Activated naive CD8-positive, alpha-beta T cell treated with anti-CD3 and anti-CD28 coated beads for 36 hours (primary cell): Measurements from ENCODE around the gene PUS10. TPM values are rescaled to one million over a fixed set of nuclear protein-coding genes. Genes with fewer than 3 reads are reported as not detected.
"Not testable (repeated sequence)": the region's sequence is repeated elsewhere in the genome, so short reads cannot be mapped to it uniquely, and the experiment has no call there.

Experiments
- DNase-seq: peaks from one replicate; pipeline ENCODE4 v3.0.0; 2021
- H3K27ac Mint-ChIP-seq: one replicate; pipeline ENCODE4 v1.8.0; 2022; ENCODE audit warnings: mild to moderate bottlenecking, moderate library complexity, mixed read lengths
- H3K27me3 Mint-ChIP-seq: one replicate; pipeline ENCODE4 v1.8.0; 2022; ENCODE audit warnings: mild to moderate bottlenecking, mixed read lengths
- H3K36me3 Mint-ChIP-seq: one replicate; pipeline ENCODE4 v1.8.0; 2021; ENCODE audit warnings: mild to moderate bottlenecking, mixed read lengths
- H3K4me1 Mint-ChIP-seq: one replicate; pipeline ENCODE4 v1.8.0; 2021; ENCODE audit warnings: mixed read lengths
- H3K4me3 Mint-ChIP-seq: one replicate; pipeline ENCODE4 v1.8.0; 2022; ENCODE audit warnings: mild to moderate bottlenecking, moderate library complexity, mixed read lengths
- H3K9me3 Mint-ChIP-seq: one replicate; pipeline ENCODE4 v1.8.0; 2022; ENCODE audit warnings: mixed read lengths
- total RNA-seq, 2 experiments: library from RNA; stranded (reverse); gene quantifications; one replicate each; pipeline ENCODE4 v1.2.3, GENCODE V29; 2021

PUS10 gene, protein sequence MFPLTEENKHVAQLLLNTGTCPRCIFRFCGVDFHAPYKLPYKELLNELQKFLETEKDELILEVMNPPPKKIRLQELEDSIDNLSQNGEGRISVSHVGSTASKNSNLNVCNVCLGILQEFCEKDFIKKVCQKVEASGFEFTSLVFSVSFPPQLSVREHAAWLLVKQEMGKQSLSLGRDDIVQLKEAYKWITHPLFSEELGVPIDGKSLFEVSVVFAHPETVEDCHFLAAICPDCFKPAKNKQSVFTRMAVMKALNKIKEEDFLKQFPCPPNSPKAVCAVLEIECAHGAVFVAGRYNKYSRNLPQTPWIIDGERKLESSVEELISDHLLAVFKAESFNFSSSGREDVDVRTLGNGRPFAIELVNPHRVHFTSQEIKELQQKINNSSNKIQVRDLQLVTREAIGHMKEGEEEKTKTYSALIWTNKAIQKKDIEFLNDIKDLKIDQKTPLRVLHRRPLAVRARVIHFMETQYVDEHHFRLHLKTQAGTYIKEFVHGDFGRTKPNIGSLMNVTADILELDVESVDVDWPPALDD
- total RNA-seq: 1 to 10 TPM; 9.5 to 9.7 TPM

DNA sequence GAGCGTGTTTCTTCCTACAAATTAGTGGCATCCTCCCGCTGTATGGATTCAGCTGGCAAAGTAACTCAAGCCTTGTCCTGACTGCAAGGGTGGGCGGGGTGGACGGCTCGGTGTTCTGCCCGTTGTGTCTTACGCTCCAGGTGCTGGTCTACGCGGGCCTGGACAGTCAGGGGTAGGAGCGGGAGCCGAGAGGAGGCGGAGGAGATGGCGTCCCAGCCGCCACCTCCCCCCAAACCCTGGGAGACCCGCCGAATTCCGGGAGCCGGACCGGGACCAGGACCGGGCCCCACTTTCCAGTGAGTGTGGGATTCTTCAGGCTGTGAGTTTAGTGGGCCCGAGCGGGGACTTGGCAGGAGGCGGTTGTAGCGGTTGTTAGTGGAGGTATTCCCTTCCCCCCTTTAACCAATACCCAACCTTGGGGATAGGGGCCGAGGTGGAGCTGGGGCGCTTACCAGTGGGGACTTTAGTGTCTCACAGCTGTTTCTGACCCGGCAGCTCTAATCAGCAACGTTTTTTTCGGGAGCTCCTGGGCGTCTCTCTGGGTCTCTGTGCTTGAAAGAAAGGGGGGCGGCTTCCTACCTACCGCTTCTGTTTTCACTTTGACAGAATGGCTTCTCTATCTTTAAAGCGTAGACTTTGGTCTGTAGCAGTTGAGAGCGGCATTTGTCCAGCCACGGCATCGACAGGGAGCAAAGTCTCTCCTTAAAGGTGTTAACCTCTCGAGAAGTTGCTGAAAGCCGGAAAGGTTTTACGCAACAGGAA, at the start of gene PUS10, which contains the start of gene PEX13:
PUS10 (minus strand) TSS at position 700 of the 762 bp plus-strand sequence. CDS start 6,365 bp downstream, outside the sequence.
PEX13 (plus strand) TSS at position 165 of the 762 bp plus-strand sequence; CDS start at position 205, 40 bp downstream.
- H3K9me3 Mint-ChIP-seq: peaks cover 3% of the 10 kb centered on the region
- no peaks in the 10 kb centered on the region for H3K27me3 Mint-ChIP-seq
- H3K36me3 Mint-ChIP-seq: peaks cover 24% of the 10 kb centered on the region
- H3K27ac Mint-ChIP-seq: peak within 1 kb of the TSS; percentile 97
- peak within 1 kb of the TSS; percentile 98 for H3K4me3 Mint-ChIP-seq
- DNase-seq: peak; percentile 76
- peaks cover 35% of the 10 kb centered on the region for H3K4me1 Mint-ChIP-seq

DNA sequence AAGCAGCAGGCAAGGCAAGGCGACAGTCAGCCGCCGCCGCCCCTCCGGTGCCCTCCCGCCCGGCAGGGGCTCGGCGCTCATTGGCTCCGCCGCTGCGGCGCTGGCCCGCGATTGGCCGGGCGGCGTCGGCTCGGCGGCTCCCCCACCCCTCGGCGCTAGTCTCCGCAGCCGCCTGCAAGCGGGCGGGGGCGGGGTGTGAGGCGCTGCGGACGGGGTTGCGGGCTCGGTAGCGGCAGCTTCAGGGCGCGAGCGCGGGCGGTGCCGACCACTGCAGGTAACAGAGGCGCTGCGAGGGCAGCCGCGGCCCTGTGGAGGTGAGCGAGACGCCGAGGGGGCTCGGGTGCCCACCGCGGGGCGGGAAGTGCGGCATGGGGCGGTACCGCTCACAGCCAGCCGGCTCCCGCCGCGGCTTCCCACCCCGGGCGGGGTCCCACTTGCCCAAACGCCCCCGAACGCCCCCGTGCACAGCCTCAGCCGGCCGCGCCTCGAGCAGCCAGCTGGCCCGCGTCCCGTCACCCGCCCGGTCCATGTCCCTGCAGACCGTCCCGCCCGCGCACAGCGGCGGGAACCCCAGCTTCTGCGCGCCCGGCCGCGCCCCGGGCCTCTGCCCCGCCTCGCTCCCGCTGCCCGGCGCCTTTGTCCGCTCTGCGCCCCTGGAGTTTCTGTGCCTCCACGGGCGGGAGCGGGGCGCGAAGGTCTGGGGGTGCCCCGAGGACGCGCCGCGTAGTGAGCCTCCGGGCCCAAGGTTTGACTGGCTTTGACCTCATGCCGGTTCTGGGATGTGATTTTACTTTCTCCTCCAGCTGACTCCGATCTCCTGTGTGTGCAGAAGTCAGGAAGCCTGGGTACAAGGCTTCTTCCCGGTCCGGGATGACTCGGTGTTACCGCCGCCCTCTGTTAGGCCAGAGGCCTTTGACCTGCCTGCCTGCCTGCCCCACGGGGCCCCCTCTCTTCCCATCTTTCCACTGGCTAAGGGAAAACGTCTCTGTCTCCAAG, 48.0 kb upstream of the PUS10 start, which contains the start of gene SANBR:
SANBR (plus strand) TSS at position 158 of the 996 bp plus-strand sequence. CDS start 4,480 bp downstream, outside the sequence.
- peak within 1 kb of the TSS; percentile 84 for H3K4me3 Mint-ChIP-seq
- peak; percentile 91 for DNase-seq
- H3K36me3 Mint-ChIP-seq: no peaks in the 10 kb centered on the region
- peaks cover 10% of the 10 kb centered on the region for H3K4me1 Mint-ChIP-seq
- no peaks in the 10 kb centered on the region for H3K9me3 Mint-ChIP-seq
- H3K27me3 Mint-ChIP-seq: no peaks in the 10 kb centered on the region
- no peak within 1 kb of the TSS for H3K27ac Mint-ChIP-seq

DNA sequence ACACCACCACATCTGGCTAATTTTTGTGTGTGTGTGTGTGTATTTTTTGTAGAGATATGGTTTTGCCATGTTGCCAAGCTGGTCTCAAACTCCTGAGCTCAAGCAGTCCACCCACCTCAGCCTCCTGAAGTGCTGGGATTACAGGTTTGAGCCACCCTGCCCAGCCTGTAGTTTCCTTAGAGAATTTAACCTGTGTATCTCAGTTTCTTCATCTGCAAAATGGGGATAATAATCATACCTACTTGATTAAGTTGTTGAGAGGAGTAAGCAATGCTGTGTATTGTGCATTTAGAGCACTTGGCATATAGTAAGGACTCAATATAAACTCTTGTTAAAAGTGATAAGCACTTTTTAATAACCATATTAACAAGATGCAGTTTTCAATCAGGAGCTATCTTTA, 41.3 kb upstream of the PUS10 start:
- H3K36me3 Mint-ChIP-seq: peaks cover 14% of the 10 kb centered on the region
- no peaks in the 10 kb centered on the region for H3K4me1 Mint-ChIP-seq
- DNase-seq: no peak
- H3K9me3 Mint-ChIP-seq: no peaks in the 10 kb centered on the region
- no peaks in the 10 kb centered on the region for H3K27me3 Mint-ChIP-seq
- H3K4me3 Mint-ChIP-seq: no peak overlapping the region
- no peak overlapping the region for H3K27ac Mint-ChIP-seq

DNA sequence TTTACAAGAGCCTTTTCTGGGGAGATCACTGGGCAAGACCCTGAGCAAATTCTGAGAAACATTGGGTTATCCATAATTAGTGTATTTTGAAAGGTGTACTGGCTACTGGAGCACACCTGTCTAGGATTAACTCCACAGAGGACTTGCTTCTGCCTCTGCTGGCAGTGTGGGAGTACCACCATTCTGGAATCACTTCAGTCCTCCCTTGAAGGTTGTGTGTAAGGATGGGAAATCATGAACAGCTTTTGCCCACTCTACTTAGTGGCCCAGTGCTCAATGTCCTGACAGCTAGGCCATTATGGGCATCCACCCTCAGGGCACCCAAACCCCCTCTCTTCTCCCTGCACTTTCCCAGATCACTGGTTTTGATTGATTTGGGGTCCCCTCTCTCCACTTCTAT, 39.5 kb upstream of the PUS10 start:
- Mint-ChIP-seq H3K27ac (no peak overlapping the region), H3K36me3 (peaks cover 14% of the 10 kb centered on the region)

DNA sequence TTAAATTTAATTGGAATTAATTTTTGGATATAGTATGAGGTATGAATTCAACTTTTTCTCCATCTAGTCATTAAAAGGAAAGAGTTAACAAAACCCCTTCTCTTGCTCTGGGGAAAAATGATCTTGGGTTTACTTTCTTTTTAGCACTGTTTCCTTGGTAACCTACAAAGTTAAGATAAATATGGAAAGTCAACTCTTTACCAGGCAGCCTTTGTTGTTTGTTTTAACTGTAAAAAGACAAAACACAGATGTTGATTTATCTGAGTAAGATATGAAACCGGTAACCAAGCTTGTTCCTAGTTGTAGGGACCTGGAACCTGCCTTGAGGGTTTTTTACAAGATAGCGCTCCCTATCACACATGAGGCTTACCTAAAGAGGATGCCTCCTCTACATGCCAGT, 37.5 kb upstream of the PUS10 start:
- Mint-ChIP-seq H3K36me3 (peaks cover 14% of the 10 kb centered on the region), H3K4me1 (no peaks in the 10 kb centered on the region), H3K4me3 (no peak overlapping the region), H3K27me3 (no peaks in the 10 kb centered on the region), H3K9me3 (no peaks in the 10 kb centered on the region), H3K27ac (no peak overlapping the region)
- no peak for DNase-seq

More for the DNA sequence above, 39.5 kb upstream of the PUS10 start:
- Mint-ChIP-seq H3K4me1 (no peaks in the 10 kb centered on the region), H3K4me3 (no peak overlapping the region), H3K9me3 (no peaks in the 10 kb centered on the region), H3K27me3 (no peaks in the 10 kb centered on the region)
- no peak for DNase-seq

DNA sequence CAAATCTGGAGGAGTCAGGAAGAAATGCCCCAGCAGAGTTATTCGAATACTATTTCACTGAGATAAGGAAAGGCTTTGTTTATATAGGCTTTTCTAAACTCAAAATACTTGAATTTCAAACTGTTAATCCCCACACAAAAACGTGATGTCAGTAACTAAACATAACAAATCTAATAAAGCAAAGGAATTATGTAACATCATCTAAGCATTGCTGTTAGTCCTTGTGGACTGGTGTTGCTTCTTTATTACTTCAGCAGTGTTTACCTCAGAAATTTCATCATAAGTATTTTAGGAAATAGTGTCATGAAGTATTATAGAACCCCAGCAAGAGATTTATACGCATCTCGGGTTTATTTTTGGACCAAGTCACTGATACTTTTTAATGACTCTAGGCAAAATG, 27.9 kb upstream of the PUS10 start:
- Mint-ChIP-seq H3K4me1 (peaks cover 13% of the 10 kb centered on the region), H3K27ac (no peak overlapping the region), H3K36me3 (peaks cover 3% of the 10 kb centered on the region), H3K9me3 (no peaks in the 10 kb centered on the region), H3K4me3 (no peak overlapping the region), H3K27me3 (no peaks in the 10 kb centered on the region)
- DNase-seq: no peak

DNA sequence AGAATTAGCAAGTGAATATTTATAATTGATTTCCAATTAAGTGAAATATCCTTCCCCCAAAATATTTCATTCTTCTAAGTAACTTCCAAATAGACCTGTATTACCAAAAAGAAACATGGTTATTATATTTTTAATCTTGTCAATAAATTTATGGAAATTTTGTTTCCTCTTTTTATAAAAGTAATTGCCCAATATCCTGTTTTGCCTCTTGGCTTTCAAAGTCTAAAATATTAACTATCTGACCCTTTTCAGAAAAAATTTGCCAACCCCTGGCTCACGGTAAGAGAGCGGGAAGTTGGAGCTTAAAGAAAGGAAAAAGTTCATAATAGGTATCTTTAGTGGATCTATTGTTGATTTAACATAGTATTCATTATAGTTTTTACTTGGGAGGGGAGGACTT, 27.2 kb upstream of the PUS10 start:
- Mint-ChIP-seq H3K27ac (no peak overlapping the region), H3K4me1 (peaks cover 15% of the 10 kb centered on the region), H3K4me3 (no peak overlapping the region), H3K36me3 (peaks cover 3% of the 10 kb centered on the region), H3K27me3 (no peaks in the 10 kb centered on the region), H3K9me3 (no peaks in the 10 kb centered on the region)
- no peak for DNase-seq

DNA sequence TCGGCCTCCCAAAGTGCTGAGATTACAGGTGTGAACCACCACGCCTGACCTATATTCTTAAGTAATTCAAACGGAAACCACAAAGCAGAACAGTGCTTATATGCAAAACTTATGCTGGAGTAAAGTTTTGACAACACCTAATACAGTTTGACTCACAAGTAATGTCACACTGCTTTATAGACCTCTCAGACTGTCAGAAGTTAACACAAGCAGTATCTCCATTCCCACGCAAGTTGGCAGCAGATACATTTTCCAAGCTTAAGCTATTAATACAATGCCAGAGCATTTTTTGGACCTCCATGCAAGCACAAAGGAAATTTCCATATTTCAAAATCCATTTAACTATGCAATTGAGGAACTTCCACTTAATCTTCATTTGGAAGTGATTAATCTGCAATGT, 26.6 kb upstream of the PUS10 start:
- Mint-ChIP-seq H3K4me3 (no peak overlapping the region), H3K36me3 (peaks cover 5% of the 10 kb centered on the region), H3K27me3 (no peaks in the 10 kb centered on the region), H3K9me3 (peaks cover under 1% of the 10 kb centered on the region), H3K4me1 (peaks cover 18% of the 10 kb centered on the region), H3K27ac (no peak overlapping the region)
- no peak for DNase-seq

DNA sequence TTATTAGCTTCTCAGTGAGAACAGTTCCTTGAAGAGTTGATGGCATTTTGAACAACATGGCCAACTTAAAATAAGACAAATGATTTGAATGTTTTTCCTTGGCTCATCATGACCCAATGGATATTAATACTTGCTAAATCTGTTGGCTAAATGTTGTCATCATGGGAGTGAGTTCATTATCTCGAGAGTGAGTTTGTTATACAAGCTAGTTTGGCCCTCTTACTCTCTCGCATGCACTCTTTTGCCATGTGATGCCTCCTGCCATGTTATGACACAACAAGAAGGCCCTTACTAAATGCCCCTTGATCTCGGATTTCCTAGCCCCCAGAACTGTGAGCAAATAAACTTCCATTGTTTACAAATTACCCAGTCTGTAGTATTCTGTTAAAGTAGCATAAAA, 24.8 kb upstream of the PUS10 start:
- DNase-seq: no peak
- H3K9me3 Mint-ChIP-seq: peaks cover 3% of the 10 kb centered on the region
- H3K4me1 Mint-ChIP-seq: peaks cover 18% of the 10 kb centered on the region
- peaks cover 8% of the 10 kb centered on the region for H3K36me3 Mint-ChIP-seq
- no peak overlapping the region for H3K27ac Mint-ChIP-seq
- H3K4me3 Mint-ChIP-seq: no peak overlapping the region
- H3K27me3 Mint-ChIP-seq: no peaks in the 10 kb centered on the region

DNA sequence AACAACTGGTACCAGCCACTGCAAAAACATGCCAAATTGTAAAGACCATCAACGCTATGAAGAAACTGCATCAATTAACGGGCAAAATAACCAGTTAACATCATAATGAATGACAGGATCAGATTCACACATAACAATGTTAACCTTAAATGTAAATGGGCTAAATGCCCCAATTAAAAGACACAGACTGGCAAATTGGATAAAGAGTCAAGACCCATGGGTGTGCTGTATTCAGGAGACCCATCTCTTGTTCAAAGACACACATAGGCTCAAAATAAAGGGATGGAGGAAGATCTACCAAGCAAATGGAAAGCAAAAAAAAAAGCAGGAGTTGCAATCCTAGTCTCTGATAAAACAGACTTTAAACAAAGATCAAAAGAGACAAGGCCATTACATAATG, 18.6 kb upstream of the PUS10 start:
- H3K36me3 Mint-ChIP-seq: peaks cover 33% of the 10 kb centered on the region
- not testable (repeated sequence) for H3K27ac Mint-ChIP-seq

DNA sequence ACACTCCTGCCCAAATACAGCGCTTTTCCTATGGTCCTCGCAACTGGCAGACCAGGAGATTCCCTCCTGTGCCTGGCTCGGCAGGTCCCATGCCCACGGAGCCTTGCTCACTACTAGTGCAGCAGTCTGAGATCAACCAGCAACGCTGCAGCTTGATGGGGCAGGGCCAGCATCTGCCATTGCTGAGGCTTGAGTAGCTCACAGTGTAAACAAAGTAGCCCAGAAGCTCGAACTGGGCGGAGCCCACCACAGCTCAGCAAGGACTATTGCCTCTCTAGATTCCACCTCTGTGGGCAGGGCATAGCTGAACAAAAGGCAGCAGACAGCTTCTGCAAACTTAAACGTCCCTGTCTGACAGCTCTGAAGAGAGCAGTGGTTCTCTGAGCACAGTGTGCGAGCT, 16.5 kb upstream of the PUS10 start:
- not testable (repeated sequence) for H3K4me1 Mint-ChIP-seq, H3K9me3 Mint-ChIP-seq, H3K4me3 Mint-ChIP-seq, DNase-seq, H3K27me3 Mint-ChIP-seq, H3K27ac Mint-ChIP-seq
- peaks cover 29% of the 10 kb centered on the region for H3K36me3 Mint-ChIP-seq

More for the DNA sequence above, 18.6 kb upstream of the PUS10 start:
- not testable (repeated sequence) for H3K4me3 Mint-ChIP-seq, H3K9me3 Mint-ChIP-seq, DNase-seq, H3K27me3 Mint-ChIP-seq
- peaks cover 13% of the 10 kb centered on the region for H3K4me1 Mint-ChIP-seq

DNA sequence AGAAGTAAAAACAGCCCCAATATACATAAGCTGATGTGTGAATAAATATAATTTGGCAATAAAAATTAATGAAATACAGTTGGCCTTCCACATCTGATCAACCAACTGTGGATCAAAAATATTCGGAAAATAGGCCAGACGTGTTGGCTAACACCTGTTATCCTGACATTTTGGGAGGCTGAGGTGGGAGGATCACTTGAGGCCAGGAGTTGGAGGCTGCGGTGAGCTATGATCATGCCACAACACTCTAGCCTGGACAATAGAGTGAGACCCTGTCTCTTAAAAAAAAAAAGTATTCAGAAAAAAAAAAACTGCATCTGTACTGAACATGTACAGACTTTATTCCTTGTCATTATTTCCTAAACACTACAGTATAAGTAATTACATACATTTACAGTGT, 11.5 kb upstream of the PUS10 start:
- H3K4me3 Mint-ChIP-seq: no peak overlapping the region
- H3K27ac Mint-ChIP-seq: no peak overlapping the region
- H3K36me3 Mint-ChIP-seq: peaks cover 10% of the 10 kb centered on the region
- DNase-seq: no peak
- no peaks in the 10 kb centered on the region for H3K27me3 Mint-ChIP-seq
- peaks cover 6% of the 10 kb centered on the region for H3K4me1 Mint-ChIP-seq
- no peaks in the 10 kb centered on the region for H3K9me3 Mint-ChIP-seq

DNA sequence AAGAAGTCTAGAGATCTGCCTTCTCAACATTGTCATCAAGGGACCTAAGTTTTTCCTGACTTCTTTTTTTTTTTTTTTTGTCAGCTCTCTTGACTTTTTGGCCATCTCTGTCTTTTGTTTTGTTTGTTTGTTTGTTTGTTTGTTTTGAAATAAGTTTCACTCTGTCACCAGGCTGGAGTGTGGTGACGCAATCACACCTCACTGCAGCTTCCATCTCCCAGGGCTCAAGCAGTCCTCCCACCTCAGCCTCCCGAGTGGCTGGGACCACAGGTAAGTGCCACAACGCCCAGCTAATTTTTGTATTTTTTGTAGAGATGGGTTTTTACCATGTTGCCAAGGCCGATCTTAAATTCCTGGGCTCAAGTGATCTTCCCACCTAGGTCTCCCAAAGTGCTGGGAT, 5.6 kb upstream of the PUS10 start:
- Mint-ChIP-seq H3K4me1 (peaks cover 23% of the 10 kb centered on the region), H3K9me3 (peaks cover 3% of the 10 kb centered on the region), H3K27me3 (no peaks in the 10 kb centered on the region), H3K36me3 (peaks cover 30% of the 10 kb centered on the region), H3K27ac (no peak overlapping the region), H3K4me3 (no peak overlapping the region)
- no peak for DNase-seq

DNA sequence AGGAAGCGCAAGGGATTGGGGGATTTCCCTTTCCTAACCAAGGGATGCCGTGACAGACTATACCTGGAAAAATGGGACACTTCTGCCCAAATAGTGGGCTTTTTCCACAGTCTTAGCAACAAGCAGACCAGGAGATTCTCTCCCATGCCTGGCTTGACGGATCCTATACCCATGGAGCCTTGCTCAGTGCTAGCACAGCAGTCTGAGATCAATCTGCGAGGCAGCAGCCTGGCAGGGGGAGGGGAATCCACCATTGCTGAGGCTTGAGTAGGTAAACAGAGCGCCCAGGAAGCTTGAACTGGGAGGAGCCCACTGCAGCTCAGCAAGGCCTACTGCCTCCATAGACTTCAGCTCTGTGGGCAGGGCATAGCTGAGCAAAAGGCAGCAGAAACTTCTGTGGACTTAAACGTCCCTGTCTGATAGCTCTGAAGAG, 3.2 kb upstream of the PUS10 start:
- H3K36me3 Mint-ChIP-seq: peaks cover 27% of the 10 kb centered on the region
- H3K4me1 Mint-ChIP-seq: peaks cover 23% of the 10 kb centered on the region
- H3K9me3 Mint-ChIP-seq: peaks cover 3% of the 10 kb centered on the region
- H3K27ac Mint-ChIP-seq: no peak overlapping the region
- no peaks in the 10 kb centered on the region for H3K27me3 Mint-ChIP-seq
- no peak overlapping the region for H3K4me3 Mint-ChIP-seq
- DNase-seq: no peak
